ENCODE measurements around the gene FOXC2.
A peak's percentile ranks its signal among the peaks of the same experiment; 100 is the strongest.
"Not testable (repeated sequence)": the region's sequence is repeated elsewhere in the genome, so short reads cannot be mapped to it uniquely, and the experiment has no call there.

Gene FOXC2

GRCh38 chr16:86578061-86578599, 11.5 kb downstream of the FOXC2 start, which contains the start of gene FOXL1:
FOXL1 (plus strand) TSS chr16:86578549; CDS start chr16:86578724, 175 bp downstream.
- Mint-ChIP-seq H3K27ac (no peak within 1 kb of the TSS), H3K4me3 (peak within 1 kb of the TSS; percentile 28 to 60), H3K9me3 (no peaks in the 10 kb centered on the region), H3K4me1 (peaks cover 13 to 25% of the 10 kb centered on the region in 2 donors), H3K36me3 (no peaks in the 10 kb centered on the region), H3K27me3 (peaks cover 75 to 86% of the 10 kb centered on the region in 2 donors)
- no peak for ATAC-seq (replicated peaks)
- DNase-seq: no peak

GRCh38 chr16:86578611-86579267, 12.1 kb downstream of the FOXC2 start:
- H3K9me3 Mint-ChIP-seq: no peaks in the 10 kb centered on the region
- H3K4me1 Mint-ChIP-seq: peaks cover 13 to 25% of the 10 kb centered on the region in 2 donors
- DNase-seq (no peak), ATAC-seq (replicated peaks) (peak in 1 of 2 donors; percentile 41)
- H3K27me3 Mint-ChIP-seq: peaks cover 73 to 84% of the 10 kb centered on the region in 2 donors
- H3K4me3 Mint-ChIP-seq: peak overlapping the region; percentile 28 to 60
- H3K36me3 Mint-ChIP-seq: no peaks in the 10 kb centered on the region
- H3K27ac Mint-ChIP-seq: no peak overlapping the region

- Mint-ChIP-seq H3K27me3 (peaks cover 70 to 80% of the 10 kb centered on the region in 2 donors), H3K36me3 (no peaks in the 10 kb centered on the region), H3K4me1 (peaks cover 13 to 25% of the 10 kb centered on the region in 2 donors), H3K4me3 (peak overlapping the region in 1 of 2 donors; percentile 55), H3K27ac (peak overlapping the region; percentile 91), H3K9me3 (no peaks in the 10 kb centered on the region)
- no peak for ATAC-seq (replicated peaks)
- no peak for DNase-seq
Observed at GRCh38 chr16:86579268-86580062, 12.8 kb downstream of the FOXC2 start.

GRCh38 chr16:86580063-86580790, 13.6 kb downstream of the FOXC2 start:
- Mint-ChIP-seq H3K27ac (no peak overlapping the region), H3K4me1 (peaks cover 13 to 25% of the 10 kb centered on the region in 2 donors), H3K27me3 (peaks cover 66 to 76% of the 10 kb centered on the region in 2 donors), H3K9me3 (no peaks in the 10 kb centered on the region), H3K36me3 (no peaks in the 10 kb centered on the region), H3K4me3 (peak overlapping the region in 1 of 2 donors; percentile 55)
- no peak for ATAC-seq (replicated peaks)
- no peak for DNase-seq

GRCh38 chr16:86580791-86581170, 14.2 kb downstream of the FOXC2 start:
- no peak overlapping the region for H3K4me3 Mint-ChIP-seq
- H3K9me3 Mint-ChIP-seq: no peaks in the 10 kb centered on the region
- no peaks in the 10 kb centered on the region for H3K36me3 Mint-ChIP-seq
- peaks cover 13 to 25% of the 10 kb centered on the region in 2 donors for H3K4me1 Mint-ChIP-seq
- DNase-seq: no peak
- no peak overlapping the region for H3K27ac Mint-ChIP-seq
- no peak for ATAC-seq (replicated peaks)
- H3K27me3 Mint-ChIP-seq: peaks cover 64 to 76% of the 10 kb centered on the region in 2 donors

GRCh38 chr16:86581458-86581857, 14.8 kb downstream of the FOXC2 start:
- ATAC-seq (replicated peaks): no peak
- Mint-ChIP-seq H3K4me1 (peaks cover 9 to 18% of the 10 kb centered on the region in 2 donors), H3K36me3 (no peaks in the 10 kb centered on the region), H3K27me3 (peaks cover 59 to 71% of the 10 kb centered on the region in 2 donors), H3K9me3 (no peaks in the 10 kb centered on the region), H3K27ac (no peak overlapping the region), H3K4me3 (no peak overlapping the region)
- DNase-seq: no peak

- H3K4me3 Mint-ChIP-seq: no peak overlapping the region
- no peaks in the 10 kb centered on the region for H3K36me3 Mint-ChIP-seq
- peaks cover 3 to 6% of the 10 kb centered on the region in 2 donors for H3K4me1 Mint-ChIP-seq
- H3K9me3 Mint-ChIP-seq: no peaks in the 10 kb centered on the region
- peaks cover 35 to 46% of the 10 kb centered on the region in 2 donors for H3K27me3 Mint-ChIP-seq
- no peak for DNase-seq
- H3K27ac Mint-ChIP-seq: no peak overlapping the region
- ATAC-seq (replicated peaks): no peak
Observed at GRCh38 chr16:86584071-86584685, 17.5 kb downstream of the FOXC2 start.

GRCh38 chr16:86584726-86585721, 18.4 kb downstream of the FOXC2 start:
- H3K9me3 Mint-ChIP-seq: no peaks in the 10 kb centered on the region
- ATAC-seq (replicated peaks): no peak
- no peaks in the 10 kb centered on the region for H3K4me1 Mint-ChIP-seq

GRCh38 chr16:86585821-86586611, 19.4 kb downstream of the FOXC2 start:
- H3K4me1 Mint-ChIP-seq: no peaks in the 10 kb centered on the region
- no peak overlapping the region for H3K4me3 Mint-ChIP-seq
- no peaks in the 10 kb centered on the region for H3K36me3 Mint-ChIP-seq
- H3K27me3 Mint-ChIP-seq: peaks cover 21 to 30% of the 10 kb centered on the region in 2 donors
- no peak for DNase-seq
- ATAC-seq (replicated peaks): no peak
- no peaks in the 10 kb centered on the region for H3K9me3 Mint-ChIP-seq
- no peak overlapping the region for H3K27ac Mint-ChIP-seq

More at GRCh38 chr16:86584726-86585721, 18.4 kb downstream of the FOXC2 start:
- no peak overlapping the region for H3K4me3 Mint-ChIP-seq
- no peak overlapping the region for H3K27ac Mint-ChIP-seq
- no peaks in the 10 kb centered on the region for H3K36me3 Mint-ChIP-seq
- DNase-seq: no peak
- peaks cover 28 to 39% of the 10 kb centered on the region in 2 donors for H3K27me3 Mint-ChIP-seq

- Mint-ChIP-seq H3K9me3 (peaks cover 0 to 2% of the 10 kb centered on the region in 2 donors), H3K4me3 (no peak overlapping the region), H3K27me3 (peaks cover 17 to 26% of the 10 kb centered on the region in 2 donors), H3K27ac (no peak overlapping the region), H3K36me3 (no peaks in the 10 kb centered on the region), H3K4me1 (no peaks in the 10 kb centered on the region)
- DNase-seq (no peak), ATAC-seq (replicated peaks) (no peak)
Observed at GRCh38 chr16:86587487-86587886, 20.9 kb downstream of the FOXC2 start.

- ATAC-seq (replicated peaks); H3K4me1 Mint-ChIP-seq; DNase-seq; H3K9me3 Mint-ChIP-seq; H3K27ac Mint-ChIP-seq; H3K4me3 Mint-ChIP-seq; H3K36me3 Mint-ChIP-seq: not testable (repeated sequence)
- H3K27me3 Mint-ChIP-seq: peaks cover 18 to 29% of the 10 kb centered on the region in 2 donors
Observed at GRCh38 chr16:86587955-86588354, 21.3 kb downstream of the FOXC2 start.

GRCh38 chr16:86590501-86591144, 24.0 kb downstream of the FOXC2 start:
- no peak overlapping the region for H3K27ac Mint-ChIP-seq

More at GRCh38 chr16:86590501-86591144, 24.0 kb downstream of the FOXC2 start:
- H3K27me3 Mint-ChIP-seq: peaks cover 26 to 37% of the 10 kb centered on the region in 2 donors
- DNase-seq: no peak
- peaks cover 0 to 2% of the 10 kb centered on the region in 2 donors for H3K9me3 Mint-ChIP-seq
- no peak overlapping the region for H3K4me3 Mint-ChIP-seq
- peaks cover 0 to 2% of the 10 kb centered on the region in 2 donors for H3K4me1 Mint-ChIP-seq
- H3K36me3 Mint-ChIP-seq: no peaks in the 10 kb centered on the region
- ATAC-seq (replicated peaks): no peak

All from stimulated activated naive B cell treated with anti-CD40 and anti-IgM and Interleukin-4, amounts not matched to agents 10 μg/mL and 1 μg/mL and 100 μg/mL, for 72 hours (primary cell).